ENCODE measurements around the gene L1CAM.

Gene L1CAM

DNA sequence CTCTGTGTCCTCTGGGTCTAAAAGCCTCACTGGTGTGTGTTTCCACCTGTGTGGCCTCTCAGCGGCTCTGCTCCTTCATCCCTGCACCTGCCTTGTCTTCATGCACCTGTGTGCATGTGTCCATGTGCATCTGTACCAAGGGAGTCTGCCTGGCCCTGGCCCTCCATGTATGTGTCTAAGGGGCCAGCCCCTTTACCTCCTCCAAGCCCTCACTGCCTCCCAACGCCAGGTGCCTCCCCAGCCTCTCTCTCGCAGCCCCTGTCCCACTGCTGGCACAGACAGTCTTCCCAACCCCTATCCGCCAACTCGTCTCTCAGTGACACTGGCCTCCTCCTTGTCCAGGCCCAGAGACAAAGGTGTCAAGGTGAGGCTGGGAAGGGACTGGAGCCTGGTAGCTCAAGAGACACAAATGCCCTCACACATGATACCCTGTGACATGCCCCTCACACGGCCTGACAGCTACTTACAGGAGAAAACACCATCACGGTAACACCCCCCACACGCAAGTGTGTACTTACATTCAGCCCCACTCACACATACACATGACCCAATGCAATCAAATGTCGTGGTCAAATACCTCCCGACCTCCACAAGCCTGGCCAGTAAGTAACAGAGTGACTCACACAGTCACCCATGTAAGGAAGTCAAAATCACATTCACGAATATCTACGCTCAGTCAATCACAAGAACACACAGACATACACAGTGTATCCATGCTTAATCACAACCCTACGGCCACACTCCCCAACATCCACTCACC, 11.4 kb downstream of the L1CAM start:
- no peak for DNase-seq

GRCh38 chrX:153874085-153874365, 11.9 kb downstream of the L1CAM start:
- DNase-seq, result no peak

GRCh38 chrX:153873282-153874084, 12.5 kb downstream of the L1CAM start:
- DNase-seq, result no peak

DNA sequence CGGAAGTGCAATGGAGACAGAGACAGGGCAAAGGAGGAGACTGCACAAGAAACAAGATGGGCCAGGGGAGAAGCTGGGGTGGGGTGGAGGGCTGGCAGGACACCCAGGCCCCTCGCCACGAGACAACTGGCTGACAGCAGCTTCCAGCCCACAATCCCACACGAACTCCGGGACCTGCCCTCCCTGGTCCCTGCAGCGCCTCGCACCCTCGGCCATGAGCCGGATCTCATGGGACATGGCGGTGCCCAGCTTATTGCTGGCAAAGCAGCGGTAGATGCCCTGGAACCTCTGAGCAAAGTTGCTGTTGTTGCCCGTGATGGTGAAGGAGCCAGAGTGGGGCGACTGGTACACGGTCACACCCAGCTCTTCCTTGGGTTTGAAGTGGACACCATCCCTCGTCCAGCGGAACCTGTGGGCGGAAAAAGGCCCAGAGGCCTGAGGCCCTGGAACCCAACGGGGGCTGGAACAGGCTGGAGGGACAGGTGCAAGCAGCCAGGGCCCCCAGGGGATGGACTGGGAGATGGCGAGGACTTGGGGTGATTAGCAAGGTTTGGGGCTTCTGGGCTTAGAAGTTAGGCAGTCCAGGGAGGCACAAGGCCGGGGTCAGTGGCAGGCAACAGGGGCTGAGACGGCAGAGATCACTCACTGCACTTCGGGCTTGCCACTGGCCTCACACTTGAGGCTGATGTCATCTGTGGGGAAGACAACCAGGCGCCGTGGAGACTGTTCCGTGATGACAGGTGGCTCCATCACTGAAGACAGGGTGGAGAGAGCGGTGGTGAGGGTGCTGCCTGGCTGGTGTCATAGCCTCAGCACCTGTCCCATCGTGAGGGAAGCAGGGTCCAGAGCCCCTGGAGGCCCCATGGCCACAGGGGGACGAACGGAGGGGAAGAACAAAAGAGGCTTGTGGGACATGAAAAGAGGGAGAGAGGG, 13.8 kb downstream of the L1CAM start:
- no peak for DNase-seq

GRCh38 chrX:153871451-153871850, 14.5 kb downstream of the L1CAM start:
- no peak for DNase-seq

- DNase-seq, result no peak
Observed at GRCh38 chrX:153870791-153871360, 15.1 kb downstream of the L1CAM start.

- DNase-seq, result no peak
Observed at GRCh38 chrX:153870288-153870690, 15.7 kb downstream of the L1CAM start.

DNA sequence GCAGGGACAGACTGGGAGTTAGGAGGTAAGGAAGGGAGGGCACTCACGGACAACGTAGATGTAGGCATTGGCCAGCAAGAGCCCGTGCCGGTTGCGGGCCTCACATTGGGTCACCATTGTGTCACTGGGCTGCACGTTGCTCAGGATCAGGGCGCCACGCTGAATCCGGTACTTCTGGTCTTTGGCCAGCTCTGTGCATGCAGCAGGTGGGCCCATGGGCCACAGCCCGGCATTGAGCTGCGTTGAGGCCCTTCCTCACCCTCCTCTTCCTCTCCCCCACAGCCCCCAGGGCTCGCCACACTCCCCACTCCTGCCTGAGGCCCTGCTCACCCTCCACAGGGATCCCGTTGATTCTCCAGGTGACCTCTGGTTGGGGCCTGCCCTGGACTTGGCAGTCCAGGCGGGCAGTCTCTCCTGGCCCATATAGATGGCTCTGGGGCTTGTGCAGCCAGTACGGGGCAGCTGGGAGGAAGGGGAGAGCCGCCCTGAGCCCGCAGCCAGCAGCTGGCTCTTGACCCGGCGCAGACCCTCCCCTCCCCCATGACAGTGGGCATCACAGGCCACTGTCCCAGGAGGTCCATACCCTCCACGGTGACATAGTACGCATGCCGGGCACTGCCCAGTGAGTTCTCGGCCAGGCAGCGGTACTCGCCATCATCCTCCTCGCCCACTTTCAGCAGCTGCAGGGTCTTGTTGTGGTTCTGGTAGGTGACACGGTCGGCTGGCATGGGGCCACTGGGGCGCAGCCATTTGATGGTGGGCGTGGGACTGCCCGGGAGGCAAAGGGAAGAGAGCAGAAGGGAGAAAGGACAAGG, 16.3 kb downstream of the L1CAM start:
- no peak for DNase-seq

DNA sequence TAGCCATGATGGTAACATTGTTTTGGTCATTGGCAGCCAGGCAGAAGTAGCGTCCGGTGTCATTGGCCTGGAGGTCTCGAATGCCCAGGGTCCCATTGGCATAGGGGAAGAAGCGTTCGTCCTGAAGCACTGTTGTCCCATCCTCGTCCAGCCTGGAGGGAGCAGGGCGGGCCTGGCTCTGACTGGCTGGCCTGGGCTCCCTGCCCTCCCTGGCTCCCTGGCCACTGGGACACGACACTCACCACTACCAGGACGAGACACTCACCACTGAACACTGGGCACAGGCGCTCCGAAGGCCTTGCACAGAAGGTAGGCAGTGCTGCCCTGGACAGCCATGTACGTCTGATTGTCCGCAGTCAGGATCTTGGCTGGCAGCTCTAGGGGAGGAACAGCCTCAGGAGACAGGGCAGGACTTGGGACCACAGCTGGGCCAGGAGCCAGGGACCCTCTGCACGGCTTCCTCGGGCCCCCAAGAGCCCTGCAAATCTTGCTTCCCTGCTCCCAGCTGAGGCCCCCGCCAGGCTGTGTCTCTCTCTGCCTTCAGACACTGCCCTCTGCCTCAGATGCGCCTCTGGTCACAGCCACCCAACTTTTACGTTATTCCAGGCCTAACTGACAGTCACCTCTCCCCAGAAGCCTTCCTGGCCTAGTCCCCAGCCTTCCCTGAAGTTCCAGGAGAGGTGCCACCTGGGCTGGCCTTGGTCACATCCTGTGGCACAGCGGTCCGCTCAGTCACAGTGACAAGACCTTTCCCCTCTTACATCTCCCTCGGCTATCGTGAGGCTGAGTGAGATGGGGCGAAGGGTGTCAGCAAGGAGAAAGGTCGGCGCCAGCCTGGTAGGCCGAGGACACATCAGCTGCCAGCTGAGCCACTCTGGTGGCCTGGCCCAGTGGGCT, 17.1 kb downstream of the L1CAM start:
- no peak for DNase-seq

- no peak for DNase-seq
Observed at GRCh38 chrX:153867671-153868070, 18.3 kb downstream of the L1CAM start.

DNA sequence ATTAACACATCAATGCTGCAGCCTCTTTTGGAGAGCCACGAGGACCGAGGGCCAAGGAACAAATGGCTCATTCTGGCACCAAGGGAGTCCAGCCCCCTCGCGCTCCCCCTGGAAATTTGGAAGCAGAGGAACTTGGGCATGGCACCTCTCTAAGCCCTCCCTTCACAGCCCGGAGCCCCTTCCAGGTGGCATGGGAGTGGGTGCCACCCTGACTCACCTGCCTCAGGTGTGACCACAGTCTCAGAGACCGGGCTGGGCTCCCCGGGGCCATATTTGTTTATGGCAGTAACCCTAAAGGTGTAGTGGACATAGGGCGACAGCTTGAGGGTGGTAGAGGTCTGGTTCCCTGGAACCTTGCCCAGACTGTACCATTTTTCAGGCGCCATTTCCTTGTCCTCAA, 18.8 kb downstream of the L1CAM start:
- no peak for DNase-seq

DNA sequence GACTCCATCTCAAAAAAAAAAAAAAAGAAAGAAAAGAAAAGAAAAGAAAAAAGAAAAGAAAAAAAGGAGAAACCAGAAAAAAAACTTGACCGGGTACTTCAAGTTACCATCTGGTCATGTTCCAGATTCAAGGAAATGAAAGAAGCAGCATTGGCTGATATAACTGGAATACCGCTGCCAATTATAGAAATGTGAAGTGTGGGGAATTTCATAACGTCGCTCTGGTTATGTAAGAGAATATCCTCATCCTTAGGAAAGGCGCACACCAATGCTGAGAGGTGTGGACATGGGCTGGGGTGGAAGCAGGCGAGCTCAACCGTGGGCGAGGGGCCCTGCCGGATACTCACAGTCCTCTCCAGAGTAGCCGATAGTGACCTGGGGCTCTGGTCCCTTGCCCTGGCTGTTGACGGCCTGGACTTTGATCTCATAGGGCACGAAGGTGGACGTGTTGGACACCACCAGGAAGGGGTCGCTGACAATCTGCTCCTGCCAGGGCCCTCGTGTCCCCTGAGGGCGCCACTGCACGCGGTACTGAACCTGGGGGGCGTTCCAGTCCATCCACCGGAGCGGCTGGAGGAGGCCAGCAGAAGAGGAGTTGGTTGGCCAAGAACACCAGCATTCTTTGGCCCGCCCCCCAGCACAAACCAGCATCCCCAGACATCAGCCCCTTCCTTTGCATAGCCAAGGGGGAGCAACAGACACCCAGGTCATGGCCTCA, 19.5 kb downstream of the L1CAM start:
- no peak for DNase-seq

DNA sequence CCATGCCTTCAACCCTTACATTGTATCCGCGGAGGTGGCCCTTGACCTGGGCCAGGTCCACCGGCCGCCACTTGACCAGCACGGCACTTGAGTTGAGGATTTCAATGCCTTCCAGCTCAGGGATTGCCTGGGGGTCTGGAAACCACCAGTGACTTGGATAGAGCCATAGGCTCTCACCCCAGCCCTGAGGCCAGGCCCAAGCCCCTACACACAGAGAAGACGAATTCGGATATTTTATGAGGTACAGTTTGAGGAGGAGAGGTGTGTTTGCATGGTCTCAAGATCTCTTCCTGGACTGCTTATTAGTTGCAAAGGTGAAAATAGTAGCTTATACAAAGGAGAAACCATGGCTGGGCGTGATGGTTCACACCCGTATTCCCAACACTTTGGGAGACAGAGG, 20.3 kb downstream of the L1CAM start:
- DNase-seq, result no peak

DNA sequence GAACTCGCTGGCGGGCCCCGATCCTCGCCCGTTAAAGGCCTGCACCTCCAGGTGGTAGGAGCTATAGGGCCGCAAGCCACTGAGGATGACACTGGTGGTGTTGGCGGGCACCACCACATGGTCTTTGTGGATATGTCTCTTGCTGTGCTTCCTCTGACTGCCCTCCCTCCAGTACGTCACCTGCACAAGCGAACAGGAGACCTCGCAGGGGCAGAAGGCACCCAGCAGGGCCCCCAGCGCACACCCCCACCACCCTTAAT, 20.7 kb downstream of the L1CAM start:
- DNase-seq, result no peak

DNA sequence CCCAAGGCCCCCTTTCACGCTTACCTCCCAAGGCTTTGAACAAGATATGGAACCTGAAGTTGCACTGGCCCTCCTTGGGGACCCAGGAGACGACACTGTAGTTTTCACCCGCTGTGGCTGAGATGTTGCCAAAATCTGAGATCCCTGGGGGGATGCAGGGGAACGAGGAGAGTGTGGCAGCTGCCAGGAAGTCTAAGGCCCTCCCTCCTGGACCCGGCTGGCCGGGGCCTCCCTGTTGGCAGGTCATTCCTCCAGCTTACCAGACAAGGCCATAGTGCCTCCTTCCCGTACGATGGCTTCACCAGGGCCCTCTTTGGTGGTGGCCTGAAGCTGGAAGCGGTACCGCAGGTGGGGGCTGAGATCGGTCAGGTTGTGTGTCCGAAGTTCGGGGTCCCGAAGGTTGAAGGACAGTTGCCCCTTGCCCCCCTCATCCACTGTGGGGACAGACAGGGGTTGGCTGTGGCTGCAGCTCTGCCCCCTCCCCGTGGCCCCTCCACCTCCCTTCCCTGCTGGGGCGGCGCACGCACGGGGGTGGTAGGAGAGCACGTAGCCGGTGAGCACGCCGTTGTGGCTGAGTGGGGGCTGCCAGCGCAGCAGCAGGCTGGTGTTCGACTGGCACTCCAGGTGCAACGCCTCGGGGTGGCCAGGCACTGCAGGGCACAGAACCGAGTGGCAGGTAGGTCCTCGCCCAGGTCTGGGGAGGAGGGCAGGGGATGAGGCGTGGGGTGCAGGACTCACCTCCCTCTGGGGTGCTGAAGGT, 21.2 kb downstream of the L1CAM start:
- DNase-seq, result no peak

DNA sequence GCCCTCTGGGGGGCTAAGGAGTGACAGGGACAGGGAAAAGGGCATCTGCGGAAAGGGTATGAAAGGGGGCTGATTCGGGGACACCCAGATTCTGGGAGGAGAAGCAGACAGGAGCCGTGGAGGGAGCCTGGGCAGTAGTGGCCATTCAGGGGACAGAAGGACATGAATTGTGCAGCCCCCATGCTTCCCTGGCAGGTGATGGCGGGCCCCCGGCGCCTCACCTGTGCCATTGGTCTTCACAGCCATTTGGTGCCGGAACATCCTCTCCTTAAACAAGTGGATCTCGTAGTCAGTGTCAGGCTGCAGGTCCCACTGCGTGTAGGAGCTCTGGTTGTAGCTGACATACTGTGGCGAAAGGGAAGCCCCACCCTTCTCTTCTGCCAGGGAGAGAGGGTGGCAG, 21.9 kb downstream of the L1CAM start:
- no peak for DNase-seq

DNA sequence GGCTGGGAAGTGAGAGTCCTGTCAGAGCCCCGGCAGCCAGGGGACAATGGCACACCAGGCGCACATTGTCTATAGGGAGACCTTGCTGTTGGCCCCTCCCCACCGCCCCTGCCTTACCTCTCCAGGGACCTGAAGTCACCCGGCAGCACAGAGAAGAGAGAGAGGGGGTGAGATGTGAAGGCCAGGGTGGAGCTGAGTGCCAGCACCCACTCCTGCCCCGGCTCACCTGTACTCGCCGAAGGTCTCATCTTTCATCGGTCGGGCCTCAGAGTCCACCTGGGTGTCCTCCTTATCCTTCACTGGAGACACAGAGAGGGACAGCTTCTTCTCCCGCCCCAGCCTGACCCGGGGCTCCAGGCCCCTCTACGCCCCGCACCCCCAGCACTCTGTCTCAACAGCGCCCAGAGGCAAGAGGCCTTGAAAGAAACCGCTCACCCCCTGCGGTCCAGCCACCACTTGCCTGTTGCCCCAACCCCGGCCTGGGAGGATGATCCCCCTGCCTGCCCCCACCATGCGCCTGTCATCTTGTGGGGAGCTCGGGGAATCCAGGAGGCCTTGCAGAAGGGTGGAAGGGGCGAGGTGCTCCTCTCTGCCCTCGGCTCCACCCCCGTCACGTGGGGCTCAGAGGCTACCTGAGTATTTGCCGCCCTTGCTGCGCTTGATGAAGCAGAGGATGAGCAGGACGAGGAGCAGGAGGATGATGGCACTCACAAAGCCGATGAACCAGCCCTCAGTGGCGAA, 22.6 kb downstream of the L1CAM start:
- DNase-seq, result no peak

DNA sequence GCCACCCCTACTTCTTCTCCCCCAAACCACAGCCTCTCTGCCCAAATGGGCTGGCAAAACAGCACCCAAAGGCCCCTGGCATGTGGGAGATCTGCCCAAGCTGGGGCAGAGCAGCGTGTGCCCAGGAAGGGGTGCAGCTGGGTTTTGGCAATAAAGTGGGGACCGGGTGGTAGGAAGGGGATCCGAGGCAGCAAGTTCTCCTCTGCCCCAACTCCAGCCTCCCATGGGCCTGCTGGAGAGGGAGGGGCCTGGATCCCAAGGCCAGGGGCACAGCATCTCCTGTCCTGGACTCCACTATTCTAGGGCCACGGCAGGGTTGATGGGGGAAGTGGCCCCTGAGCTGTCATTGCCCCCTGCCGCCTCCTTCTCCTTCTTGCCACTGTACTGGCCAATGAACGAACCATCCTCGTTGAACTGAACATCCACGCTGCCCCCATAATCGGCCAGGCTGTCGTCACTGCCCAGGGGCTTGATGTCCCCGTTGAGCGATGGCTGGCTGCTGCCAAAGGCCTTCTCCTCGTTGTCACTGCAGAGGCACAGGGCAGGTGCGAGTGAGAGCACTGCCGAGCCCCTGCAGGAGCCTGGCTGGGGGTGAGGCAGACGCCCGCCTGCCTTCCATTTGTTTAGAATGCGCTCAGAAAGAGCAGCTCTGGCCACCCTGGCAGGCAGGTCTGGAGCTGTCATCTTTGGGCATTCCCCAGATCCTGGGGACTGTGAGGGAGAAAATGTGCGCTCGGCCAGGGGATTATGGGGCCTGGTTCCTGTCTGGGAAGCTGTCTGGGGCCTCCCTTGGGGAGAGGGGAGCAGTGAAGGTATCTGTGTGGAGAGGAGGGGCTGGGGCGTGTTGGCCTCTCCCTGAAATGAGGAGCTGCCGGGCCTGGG, 23.4 kb downstream of the L1CAM start:
- no peak for DNase-seq
